Activated T-cell treated with anti-CD3 and anti-CD28 coated beads for 4 hours (primary cell): ENCODE results near the gene PRR9.

Experiments
- DNase-seq: peaks from one replicate; pipeline ENCODE4 v3.0.0-alpha.2; 2020

Gene PRR9

DNA sequence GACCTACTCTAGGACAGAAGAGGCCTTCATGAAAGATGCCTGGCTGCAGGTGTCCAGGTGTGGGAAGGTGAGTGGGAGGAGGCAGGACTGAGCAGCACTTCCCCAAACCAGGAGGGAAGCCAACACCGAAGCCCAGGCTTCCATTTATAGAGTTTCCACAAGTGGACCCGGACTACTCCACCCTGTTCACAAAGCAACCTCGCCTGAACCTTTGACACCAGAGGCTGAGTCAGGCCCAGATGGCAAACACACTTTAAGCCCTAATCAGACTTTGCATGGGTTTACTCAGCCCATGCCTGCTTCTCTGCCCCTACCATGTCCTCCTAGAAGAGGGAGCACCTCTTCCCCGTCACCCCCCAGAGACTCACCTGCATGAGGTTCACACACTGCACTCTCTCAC is 14.0 kb downstream of the PRR9 start:
- DNase-seq = no peak

DNA sequence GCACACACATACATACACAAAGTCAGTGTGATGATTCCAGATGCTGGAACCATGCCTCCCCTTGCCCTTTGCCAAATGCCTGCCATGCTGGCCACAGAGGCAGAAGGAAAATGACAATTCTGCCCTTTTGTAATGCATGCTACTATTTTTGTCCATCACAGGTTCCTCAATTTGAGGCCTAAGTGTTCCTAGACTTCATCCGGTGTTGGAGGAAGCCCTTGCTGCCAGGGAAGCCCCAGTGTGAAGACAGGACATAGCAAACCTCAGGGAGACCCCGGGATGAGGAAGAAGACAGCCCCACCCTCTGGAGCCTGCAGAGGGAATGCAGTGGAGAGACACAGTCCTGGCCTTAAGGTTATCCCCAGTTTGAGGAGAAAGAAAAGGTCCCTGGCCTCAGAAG is 14.4 kb downstream of the PRR9 start:
- DNase-seq = no peak

DNA sequence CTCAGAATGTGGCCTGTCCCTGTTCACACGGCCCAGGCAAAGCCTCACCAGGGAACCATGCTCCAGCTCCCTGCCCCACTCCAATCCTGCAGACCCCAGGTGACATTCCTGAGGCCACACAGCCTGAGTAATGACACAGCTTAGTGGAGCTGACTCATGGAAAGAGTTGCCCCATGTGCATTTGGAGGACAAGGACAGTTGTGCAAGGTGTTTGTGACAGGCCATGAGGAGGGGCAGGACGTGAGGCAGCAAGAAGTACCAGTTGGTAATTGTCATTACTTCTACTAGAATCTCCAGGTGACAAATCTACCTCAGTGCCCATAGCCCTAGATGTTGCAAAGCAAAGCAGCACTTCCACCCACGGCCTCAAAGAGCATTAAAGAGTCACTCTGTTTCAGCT is 15.2 kb downstream of the PRR9 start:
- no peak for DNase-seq

DNA sequence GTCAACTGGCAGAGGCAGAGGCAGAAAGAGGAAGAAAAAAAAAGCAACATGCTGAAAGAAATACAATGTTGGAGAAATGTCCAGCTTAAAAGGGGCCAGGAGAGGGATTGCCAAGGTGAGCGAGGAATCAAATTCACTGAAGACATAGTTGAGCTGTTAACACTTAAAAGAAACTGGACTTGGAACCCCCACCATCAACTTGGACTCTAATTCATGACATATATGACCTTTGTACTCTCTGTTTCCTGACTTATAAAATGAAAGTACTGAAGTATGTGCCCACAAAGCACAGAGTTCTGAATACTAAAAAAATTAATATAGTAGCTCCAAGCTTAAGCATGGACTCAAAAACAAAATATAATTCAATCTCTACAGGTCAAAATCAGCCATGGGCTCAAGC is 16.1 kb downstream of the PRR9 start:
- no peak for DNase-seq

DNA sequence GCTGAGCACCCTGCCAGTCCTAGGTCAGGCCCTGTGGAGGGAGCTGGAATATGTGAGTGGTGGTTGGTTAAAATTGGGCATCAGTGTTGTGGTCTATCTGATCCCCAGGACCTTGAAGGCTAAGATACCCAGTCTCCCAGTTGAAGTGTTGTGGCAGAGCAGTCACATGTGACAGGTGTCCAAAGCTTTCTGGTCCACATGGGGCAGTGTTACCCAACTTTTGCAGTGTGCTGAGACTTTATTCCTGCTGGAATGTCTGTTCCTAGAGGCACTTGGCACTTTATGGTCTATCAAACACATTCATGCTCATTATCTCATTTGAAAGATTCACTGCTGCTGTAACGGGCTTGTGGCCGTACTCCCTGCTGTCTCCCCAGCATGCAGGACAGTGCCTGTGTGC is 21.1 kb downstream of the PRR9 start:
- DNase-seq = no peak

DNA sequence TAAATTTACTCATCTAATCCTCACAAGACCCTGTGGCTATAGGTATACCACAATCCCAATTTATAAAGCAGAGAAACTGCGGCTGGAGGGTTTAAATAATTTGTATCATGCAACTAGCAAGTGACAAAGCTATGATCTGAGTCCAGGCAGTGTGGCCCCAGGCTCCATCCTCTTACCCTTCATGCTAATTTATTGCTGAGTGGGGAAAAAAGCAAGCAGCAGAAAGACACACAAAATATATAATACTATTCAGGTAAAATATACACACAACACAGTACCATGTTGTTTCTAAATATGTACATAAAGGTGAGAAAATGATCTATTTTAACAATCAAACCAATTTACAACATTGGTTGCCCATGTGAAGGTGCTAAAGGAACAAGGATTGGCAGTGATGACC is 24.8 kb downstream of the PRR9 start:
- no peak for DNase-seq

DNA sequence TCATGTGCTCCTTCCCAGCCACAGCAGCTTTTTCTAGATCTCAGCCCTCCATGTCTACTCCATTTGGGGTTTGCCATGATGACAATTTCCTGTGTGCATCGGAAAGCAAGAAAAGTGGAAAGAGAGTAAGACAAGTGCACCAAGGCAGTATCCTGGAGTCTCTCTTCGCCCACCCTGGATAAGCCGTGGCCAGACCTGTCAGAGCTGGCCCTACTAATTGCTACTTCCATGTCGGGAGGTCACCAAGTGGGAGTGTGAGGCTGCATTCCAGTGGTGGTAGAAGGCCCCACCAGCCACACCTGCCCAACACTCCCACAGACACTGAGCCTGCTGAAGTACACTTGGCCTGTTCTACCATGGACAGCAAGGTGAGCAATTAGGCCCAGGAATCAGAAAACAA is 28.1 kb downstream of the PRR9 start:
- DNase-seq = no peak

DNA sequence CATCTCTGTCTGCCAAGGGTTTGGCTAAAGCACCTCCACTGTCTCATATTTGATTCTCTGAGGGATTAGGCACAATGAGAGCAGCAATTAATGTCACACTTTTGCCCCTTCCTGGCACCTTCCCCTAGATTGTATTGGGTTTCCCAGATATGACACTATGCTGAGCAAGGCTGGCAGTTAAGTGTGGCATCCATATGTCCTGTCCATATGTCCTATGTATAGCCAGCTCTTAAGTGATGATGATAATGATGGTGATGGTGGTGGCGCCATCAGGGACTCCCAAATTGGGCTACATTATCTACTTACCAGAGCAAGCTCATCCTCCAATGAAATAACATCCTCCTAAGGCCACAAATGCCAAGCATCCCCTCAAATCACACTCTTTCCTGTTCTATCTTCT is 28.6 kb downstream of the PRR9 start:
- no peak for DNase-seq

DNA sequence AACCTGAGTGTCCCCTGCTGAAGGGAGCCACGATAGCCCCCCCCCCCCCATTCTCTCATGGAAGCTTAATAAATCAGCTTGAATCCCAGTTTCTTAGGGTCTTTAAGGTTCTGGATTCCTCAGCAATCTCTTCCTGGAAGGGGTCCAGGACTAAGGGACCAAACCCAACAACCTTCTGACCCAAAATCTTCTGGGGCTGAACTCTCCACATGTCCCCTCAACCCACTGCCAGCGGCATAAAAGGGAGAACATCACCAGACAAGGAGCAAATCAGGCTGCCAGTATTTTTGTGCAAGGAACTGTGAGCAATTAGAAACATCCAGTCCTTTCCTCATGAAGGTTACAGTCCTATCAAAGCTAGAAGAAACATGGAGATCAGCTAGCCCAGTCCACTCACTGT is 29.4 kb downstream of the PRR9 start:
- DNase-seq = no peak

DNA sequence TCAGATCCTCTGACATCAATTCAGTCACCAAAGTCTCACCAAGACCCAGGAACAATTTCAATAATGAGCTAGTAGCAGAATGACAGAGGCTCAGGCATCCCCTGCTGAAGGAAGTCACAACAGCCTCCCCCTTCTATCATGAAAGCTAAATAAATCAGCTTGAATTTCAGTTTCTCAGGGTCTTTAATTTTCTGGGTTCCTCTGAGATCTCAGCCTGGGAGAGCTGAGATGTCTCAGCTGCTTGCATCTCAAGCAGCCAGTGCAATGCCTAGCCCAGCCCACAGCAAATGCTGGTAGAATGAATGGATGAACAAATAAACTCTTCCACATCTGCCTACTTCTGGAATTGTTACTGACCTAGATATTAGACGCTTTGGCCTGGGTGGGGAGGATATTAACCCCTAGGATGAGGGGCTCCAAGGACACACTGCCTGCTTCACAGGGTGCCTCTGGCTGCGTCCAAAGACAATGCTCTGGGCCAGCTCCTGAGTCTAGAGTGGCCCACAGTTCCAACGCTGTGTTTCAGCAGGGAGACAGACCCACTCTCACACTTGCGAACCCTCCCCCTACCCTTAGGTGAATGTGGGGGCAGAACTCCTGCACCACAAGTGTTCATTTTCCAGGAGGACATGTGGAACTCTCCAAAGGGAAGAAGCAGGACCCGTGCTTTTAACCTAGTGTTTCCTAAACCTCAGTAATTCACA is 30.9 kb downstream of the PRR9 start:
- DNase-seq = no peak

DNA sequence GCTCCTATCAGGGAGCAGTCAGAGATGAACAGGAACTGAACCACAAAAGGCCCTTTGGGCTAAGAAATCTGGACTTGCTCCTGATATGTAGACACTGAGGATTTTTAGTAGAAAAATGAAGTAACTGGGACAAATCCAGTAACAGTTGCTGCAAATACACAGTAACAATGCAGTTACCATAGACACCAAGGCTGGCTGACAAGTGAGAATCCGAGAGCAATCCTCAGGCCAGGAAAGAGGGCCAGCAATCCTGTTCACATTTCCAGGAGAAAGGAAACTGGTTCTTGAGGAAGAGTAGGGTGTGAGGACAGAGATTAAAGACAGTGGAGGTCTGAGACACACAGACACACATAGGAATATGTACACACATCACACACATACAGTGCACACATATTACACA is 32.8 kb downstream of the PRR9 start:
- no peak for DNase-seq

DNA sequence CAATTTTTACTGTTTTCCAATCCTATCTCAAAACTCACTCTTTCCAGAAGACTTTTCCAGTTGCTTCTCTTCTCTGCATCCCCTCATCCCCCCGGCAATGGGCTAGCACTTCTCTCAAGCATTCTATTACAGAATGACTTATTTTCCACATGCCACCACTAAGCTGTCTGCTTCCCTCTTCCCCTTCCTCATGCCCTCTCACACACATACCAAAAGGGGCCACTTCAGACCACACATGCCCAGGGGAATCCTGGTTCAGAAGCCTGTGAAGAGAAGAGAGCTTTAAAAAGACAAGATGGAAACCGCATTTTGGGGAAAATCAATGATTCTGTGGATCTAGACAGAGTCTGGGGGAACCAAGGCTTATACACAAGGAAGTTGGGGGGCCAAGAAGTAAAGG is 33.7 kb downstream of the PRR9 start:
- DNase-seq = no peak

DNA sequence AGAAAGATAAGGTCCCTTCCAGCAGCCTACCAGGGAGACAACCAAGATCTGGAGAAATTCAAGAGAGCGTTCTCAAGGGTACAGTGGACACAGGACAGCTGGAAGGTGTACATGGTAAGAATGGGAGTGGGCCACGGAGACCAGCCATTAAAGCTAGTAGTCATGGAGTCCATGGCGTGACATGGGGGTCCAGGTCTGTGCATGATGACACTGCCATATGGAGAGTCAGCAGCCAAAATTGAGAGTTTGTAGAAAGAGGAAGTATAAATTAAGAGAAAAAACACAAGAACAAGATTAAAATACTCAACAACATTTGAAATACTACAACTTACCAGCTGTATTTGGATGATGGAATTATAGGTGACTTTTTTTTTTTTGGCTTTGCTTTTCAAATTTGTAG is 34.2 kb downstream of the PRR9 start:
- DNase-seq = no peak

DNA sequence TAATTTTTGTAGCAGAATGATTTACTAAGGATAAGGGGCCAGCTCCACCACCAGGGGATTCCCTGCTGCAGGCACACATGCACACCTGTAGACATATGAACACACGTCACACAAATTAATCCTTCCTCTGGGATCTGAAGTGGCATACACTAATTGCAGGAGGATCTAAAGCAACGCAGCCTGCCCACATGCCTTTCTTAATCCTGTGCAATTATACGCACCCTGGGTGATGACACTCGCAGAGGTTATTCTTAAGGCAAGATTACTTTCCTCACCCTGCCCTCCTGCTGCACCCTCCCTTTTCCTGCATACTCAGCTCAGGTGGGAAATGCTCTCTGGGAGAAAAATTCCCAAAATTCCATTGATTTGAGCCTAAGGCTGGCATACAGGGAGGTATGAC is 34.6 kb downstream of the PRR9 start:
- no peak for DNase-seq

DNA sequence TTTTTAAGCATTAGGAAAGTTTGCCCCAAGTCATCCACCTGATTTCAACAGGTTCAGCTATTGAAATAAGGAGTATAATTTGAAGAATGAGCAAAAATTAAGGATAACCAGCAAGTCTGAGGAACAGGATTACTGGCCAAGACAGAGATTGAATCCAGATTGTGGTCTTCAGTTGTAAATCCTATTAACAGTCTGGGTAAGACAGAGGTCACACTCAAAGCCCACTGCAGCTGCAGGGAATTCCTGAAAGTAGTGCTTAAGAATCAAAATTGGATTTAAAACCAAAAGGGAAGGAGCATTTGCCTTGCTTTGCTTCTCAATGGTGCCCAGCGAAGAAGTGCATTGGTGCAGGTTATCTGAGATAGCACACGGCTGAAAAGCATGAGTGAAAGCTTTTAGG is 35.7 kb downstream of the PRR9 start:
- no peak for DNase-seq

DNA sequence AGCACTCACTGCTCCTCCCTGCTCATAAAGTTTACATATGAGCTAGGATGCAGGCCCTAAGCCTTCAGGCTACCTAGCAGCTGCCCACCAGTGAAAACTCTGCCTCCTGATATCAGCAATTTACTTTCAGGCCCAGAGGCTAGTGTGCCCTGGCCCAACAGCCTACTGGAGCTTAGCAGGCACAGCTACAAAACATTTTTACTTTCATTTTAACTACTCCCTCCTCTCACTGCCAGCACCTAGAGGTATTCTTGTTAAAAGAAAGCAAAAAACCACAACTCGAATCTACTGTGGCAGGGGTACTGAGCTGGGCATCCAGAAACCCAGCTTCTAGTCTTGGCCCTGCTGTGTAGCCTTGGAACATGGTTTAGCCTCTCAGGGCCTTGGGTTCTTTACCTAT is 36.3 kb downstream of the PRR9 start:
- no peak for DNase-seq

DNA sequence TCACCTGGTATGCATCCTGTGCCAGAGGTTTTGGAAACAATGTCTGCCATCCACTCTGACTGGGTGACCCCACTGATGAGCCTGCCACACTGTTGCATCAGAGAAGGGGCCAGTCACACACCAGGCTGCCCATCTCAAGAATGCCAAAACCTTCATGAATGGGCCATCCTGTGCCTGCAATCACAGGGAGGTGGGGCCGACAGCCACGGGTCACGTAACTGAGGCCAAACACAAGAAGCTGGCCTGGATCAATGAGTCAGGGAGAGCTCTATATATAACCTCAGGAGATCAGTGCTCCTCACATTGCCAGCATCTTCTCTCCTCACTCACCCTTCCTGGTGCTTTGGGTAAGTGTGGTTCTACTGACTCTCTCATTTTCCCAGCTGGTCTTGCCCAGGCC is 42.0 kb downstream of the PRR9 start, which contains the start of gene LORICRIN:
TSS of gene LORICRIN (plus strand) at position 301 of the 400 bp plus-strand sequence. CDS start 1,263 bp downstream, outside the sequence.
- DNase-seq = no peak

DNA sequence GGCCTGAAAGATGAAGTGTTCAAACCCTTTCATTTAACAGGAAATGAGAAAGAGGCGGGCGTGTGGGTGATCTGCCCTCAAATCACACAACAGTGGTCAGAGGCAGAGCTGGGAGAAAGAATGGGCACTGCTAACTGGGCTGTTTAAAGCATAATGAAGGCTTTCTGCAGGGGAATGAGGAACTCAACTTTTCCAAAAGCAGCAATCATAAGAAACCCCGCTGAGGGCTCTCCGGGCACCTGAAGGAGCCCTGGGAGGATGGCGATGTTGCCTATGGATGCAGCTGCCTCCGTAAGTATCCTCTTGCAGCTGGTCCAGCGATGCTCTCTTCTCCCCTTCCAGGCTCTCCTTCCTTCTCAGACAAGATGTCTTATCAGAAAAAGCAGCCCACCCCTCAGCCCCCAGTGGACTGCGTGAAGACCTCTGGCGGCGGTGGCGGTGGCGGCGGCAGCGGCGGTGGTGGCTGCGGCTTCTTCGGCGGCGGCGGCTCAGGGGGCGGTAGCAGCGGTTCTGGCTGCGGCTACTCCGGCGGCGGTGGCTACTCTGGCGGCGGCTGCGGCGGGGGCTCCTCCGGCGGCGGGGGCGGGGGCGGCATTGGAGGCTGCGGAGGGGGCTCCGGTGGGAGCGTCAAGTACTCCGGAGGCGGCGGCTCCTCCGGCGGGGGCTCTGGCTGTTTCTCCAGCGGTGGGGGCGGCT is 43.3 kb downstream of the PRR9 start:
- no peak for DNase-seq

DNA sequence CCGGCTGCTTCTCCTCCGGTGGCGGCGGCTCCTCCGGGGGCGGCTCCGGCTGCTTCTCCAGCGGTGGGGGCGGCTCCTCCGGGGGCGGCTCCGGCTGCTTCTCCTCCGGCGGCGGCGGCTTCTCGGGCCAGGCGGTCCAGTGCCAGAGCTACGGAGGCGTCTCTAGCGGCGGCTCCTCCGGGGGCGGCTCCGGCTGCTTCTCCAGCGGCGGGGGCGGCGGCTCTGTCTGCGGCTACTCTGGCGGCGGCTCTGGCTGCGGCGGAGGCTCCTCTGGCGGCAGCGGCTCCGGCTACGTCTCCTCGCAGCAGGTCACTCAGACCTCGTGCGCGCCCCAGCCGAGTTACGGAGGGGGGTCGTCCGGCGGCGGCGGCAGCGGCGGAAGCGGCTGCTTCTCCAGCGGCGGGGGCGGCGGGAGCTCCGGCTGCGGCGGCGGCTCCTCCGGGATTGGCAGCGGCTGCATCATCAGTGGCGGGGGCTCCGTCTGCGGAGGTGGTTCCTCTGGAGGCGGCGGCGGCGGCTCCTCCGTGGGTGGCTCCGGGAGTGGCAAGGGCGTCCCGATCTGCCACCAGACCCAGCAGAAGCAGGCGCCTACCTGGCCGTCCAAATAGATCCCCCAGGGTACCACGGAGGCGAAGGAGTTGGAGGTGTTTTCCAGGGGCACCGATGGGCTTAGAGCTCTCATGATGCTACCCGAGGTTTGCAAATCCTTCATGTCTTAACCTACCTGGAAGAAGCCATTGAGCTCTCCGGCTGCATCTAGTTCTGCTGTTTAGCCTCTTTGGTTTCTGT is 44.1 kb downstream of the PRR9 start:
- DNase-seq = peak; percentile 13

DNA sequence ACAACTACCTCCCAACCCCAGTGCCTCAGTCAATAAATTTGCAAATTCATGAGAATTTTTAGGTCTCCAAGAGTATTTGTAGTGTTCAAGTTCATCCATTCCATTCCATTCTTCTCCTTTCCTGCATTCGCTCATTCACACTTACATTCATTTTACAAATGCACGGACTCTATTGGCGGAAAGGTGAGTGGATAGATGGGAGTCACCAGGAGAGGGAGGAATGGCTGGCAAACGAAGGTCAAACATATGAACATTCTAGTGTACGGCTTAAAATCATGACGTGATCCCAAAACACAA is 44.6 kb downstream of the PRR9 start:
- DNase-seq = no peak

DNA sequence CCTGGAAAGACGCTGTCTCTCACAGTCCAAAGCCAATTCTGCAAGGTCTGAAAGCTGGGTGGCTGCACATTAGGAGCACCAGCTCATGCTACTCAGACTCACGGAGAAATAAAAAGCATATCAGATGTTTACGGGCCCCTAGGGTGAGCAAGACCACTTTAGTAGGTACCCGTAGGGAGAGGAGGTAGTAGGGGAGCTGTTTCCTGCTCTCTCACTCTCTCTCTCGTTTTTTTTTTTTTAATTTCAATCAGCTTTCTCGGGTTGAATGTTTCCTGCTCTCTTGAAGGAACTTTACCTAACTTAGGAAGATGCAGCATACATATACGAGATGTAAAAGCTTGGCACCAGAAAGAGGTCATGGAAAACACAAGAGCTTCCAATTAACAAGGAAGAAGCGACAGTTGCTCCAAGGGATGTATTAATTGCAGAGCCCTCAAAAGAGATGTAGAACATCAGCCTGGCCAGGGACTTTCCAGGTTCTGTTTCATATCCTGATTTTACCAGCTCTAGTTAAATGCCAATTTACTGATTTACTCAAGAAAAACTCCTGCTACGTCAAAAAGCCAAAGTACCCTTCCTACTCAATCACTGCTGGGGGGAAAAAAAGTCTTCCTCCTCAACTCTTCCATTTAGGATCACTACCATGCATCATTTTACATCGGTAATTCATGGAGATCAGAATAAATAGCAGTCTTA is 45.2 kb downstream of the PRR9 start:
- no peak for DNase-seq

DNA sequence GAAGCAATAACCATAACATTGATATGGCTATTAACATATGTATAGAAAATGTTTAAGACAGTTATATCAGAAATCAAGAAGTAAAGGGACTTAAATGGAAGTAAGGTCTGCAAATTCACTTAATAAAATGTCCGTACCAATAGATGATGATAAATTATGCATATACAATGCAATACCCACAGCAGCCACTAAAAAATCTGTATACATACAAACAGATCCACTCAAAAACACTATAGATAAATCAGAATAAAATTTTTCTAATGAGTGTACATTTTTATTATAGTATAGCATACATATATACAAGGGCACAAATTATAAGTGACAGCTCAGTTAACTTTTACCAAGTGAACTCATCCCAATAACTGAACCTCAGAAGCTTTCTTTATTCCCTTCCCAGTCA is 48.1 kb downstream of the PRR9 start:
- DNase-seq = no peak
